Cortex of kidney (tissue), 1 donor: Measurements from ENCODE around the gene SNAP25.

Experiments
- DNase-seq: peaks from one replicate; lab custom pipeline; 2025; lab: John Stamatoyannopoulos, UW

Gene SNAP25

DNA sequence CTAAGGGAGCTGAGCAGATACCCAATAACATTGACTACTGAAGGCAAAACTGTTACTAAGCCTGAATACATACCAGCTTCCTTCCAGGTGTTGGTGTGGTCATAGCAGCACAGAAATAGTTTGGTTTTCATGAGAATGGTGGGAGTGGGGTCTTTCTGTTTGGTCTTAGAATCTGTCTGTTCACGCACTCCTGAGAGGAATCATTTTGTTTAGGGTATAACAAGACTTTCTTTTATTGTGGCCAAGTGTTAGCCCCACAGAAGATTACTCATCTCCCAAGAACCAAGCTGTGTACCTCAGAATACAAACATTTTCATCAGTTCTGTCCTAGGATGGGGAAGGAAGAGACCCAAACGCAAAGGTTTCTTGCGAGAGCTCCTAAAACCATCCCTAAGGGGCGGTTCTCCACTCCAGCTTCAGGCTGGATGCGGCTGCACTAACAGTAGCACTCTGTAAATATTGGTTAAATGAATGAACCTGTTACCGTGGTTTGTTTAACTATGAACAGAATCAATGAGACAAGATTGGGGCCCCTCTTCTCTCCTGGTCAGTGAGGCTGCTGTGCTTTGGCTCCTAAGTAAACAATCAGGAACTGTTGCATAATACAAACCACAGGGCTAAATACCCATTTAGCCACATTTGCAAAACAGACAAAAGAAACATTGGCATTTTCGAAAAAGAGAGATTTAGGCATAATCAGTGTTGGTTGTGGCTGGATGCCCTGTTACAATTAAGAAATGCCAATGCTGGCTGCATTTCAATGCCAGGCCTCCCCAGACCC lies 44.9 kb downstream of the SNAP25 start:
- no peak for DNase-seq

DNA sequence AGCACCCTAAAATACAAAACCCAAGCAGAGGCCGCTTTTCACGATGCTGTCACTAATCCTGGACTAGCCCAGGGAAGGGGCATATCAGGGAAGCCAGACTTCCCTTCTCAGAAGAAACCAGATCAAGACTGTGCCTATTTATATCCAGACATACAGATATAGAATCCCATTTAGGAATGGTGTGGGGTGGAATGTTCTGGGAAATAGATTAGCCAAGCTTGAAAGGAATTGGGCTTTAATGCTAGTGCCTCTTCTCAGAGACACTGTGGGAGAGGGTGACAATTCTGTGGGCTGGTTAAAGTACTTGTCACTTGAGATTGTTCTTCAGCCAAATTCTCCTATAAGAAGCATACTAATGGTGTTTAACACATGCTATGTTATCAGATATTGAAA lies 45.5 kb downstream of the SNAP25 start:
- no peak for DNase-seq

DNA sequence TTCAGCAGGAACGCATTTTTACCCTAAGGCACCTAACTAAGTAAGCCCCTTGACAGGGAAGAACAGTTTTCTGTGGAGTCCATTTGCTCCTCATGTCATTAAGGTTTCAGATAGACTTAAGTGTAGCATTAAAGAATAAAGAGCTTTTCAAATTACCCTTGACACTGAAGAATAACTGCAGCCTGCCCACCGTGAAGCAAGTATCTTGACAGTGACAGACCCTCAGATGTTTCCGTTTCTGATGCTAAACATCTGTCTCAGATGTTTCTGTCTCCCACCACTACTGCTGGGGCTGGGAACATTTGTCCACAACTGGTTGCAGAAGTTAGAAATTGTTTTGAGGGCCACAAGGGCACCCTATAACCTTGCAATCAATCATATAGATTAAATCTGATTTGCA lies 50.0 kb downstream of the SNAP25 start:
- no peak for DNase-seq

GRCh38 chr20:10270630-10271029 lies 52.0 kb downstream of the SNAP25 start:
- DNase-seq: no peak

- no peak for DNase-seq
Observed at GRCh38 chr20:10271494-10272219, 53.0 kb downstream of the SNAP25 start.

GRCh38 chr20:10276878-10277580 lies 58.4 kb downstream of the SNAP25 start:
- no peak for DNase-seq

GRCh38 chr20:10277616-10278015 lies 59.0 kb downstream of the SNAP25 start:
- DNase-seq: no peak

DNA sequence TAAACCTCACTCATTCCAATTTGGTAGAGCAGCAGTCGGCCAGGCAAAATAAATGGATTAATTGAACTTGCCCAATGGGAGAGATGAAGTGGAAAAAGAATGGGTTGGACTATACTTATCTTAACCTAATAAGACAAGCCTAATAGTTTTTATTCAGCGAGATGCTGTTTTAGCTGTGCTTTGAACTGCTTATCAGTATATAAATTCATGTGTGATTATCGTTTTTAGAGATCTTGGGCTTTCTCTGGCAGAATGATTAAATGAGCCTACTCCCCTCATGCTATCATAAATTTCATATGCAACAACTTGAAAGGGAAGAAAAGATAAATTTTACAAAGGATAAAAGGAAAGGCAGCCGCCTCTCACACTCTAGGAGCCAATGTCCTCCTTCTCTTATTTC lies 59.8 kb downstream of the SNAP25 start:
- no peak for DNase-seq

DNA sequence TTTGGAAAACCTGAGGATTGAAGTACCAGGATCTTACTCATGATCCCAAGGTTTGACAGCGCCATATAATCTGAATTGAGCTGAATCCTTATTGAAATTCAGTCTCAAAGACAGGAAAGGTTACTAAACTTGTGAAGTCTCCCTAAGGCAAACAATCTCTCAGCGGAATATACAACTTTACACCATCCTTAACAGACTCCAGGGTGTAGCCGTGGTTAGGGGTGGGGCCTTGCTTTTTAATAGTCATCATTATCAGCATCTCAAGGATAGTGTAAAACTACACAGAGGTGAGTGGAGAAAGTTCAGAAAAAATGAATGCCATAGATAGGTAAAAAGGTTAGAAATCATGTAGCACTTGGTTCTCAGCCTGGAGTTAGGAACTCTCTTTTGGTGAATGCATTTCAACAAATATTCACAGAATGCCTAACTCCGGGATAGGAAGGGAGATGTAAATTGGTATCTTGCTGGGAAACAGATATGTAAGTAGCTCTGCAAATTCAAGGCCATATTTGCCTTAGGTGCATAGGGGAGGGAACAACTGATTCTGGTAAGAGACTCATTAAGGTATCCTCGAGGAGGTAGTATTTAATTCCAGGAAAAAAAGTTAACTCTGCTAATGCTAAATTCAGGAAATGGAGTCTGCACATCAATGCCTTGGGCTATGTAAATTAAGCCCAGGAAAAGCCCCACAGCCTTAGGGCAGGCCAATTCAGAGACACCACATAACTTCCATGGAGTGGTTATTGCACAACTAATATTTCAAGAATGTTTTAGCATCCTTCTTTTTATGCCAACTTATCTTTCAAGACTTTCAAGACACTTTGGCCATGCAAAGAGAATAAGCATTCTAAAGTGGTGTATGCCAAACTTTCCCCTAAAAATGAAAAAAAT lies 61.6 kb downstream of the SNAP25 start:
- no peak for DNase-seq

DNA sequence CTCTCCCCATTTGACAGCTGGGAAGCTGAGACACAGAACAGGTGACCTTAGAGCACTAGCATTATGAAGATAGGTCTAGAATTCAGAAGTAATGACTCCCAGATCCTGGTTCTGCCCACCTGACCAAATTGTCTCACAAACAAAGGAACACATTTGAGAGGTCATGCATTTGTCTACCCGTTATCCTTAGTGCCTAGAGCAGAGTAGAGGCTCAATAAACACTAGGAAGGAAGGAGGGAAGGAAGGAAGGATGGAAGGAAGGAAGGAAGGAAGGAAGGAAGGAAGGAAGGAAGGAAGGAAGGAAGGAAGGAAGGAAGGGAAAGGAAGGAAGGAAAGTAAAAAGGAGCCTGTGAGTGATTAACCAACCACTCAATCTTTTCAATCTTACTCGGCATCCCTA lies 63.3 kb downstream of the SNAP25 start:
- DNase-seq: no peak

DNA sequence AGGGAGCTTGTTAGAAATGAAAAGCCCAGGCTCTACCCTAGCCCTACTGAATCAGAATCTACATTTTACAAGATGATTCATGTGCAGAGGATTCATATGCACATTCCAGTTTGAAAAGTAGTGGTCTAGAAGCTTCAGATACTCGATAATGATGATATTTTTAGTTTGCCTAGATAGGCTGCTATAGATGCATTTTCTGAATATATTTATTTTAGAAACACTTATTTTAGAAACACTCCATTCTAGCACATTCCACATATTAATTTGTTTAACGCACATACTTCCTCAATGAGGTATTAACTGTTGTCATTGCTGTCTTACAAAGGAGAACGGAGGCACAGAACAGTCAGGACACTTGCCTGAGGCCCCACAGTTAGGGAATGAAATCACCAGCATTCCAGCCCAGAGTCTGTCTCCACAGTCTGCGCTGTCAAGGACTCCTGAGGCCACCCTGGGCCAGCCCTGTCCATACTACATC lies 64.4 kb downstream of the SNAP25 start:
- no peak for DNase-seq

- DNase-seq: no peak
Observed at GRCh38 chr20:10286356-10286755, 67.7 kb downstream of the SNAP25 start.

- DNase-seq: no peak
Observed at GRCh38 chr20:10288421-10288820, 69.8 kb downstream of the SNAP25 start.

GRCh38 chr20:10288954-10289646 lies 70.5 kb downstream of the SNAP25 start:
- DNase-seq: no peak

GRCh38 chr20:10291568-10292248 lies 73.1 kb downstream of the SNAP25 start:
- no peak for DNase-seq

- no peak for DNase-seq
Observed at GRCh38 chr20:10297223-10297622, 78.6 kb downstream of the SNAP25 start.

DNA sequence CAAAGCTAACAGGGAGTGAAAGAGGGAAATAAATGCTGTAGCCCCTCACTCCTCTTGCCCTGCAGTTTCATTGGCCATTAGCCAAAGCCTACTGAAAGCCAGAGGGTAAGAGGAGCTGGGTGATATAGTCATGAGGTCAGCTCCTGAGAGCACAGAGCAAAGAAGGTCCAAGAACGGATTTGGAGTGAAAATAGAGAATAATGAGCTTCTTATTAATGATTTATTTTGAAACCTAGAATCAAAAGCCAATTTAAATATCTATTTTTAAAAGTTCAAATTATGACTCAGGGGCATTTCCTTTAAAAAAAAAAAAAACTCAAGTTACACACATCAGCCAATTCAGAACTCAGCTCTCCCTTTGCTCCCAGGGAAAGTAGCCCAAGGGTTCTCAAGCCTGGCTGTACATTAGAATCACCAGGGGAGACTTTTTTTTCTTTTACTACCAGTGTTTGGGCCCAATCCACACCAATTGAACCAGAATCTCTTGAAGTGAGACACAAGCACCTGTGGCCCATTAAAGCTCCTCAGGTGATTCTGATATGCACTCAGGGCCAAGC lies 79.1 kb downstream of the SNAP25 start:
- no peak for DNase-seq

DNA sequence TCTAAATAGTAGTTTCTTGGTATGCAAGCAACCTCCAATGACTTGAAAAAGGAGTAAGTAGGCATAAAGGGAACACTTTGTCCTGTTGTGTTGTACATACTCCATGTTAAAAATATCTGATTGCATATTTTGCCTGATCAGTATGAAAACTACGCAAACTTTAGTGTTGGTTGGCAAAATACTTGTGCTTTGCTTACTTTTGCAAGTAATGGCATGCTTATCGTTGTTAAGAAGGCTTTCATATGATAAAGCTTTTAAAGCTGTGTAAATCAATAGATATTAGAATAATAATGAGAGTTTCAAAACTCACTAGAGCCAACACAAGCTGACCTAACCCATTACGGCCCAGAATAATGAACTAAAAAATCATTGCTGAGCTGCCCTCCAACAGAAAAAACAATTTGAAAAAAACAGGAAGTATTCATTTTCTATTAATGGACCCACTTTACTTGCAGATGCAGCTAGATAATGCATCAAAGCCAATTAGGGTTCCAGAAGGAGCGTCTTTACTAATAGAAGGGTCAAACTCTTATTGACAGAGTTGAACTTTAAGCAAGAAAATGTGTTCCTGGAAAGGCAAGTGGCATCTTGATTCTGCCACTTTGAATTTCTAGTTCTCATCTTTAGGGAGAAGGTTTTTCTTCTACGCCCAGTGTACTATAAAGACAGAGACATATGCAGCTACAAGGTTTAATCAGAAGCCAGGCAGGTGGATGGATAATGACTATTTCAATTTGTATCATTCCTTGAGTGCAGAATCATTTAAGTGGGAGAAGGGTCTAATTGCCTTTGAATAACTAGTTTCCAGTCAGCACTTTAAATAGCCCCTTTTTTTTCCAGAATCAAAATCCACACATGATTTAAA lies 82.2 kb downstream of the SNAP25 start:
- no peak for DNase-seq

GRCh38 chr20:10303852-10304251 lies 85.2 kb downstream of the SNAP25 start:
- DNase-seq: no peak
